Activated naive CD8-positive, alpha-beta T cell treated with anti-CD3 and anti-CD28 coated beads for 36 hours (primary cell): ENCODE measurements around the gene DDI2. TPM values are rescaled to one million over a fixed set of nuclear protein-coding genes. Genes with fewer than 3 reads are reported as not detected.

Source experiments
- DNase-seq: peaks from one replicate; pipeline ENCODE4 v3.0.0; 2021
- H3K27ac Mint-ChIP-seq: one replicate; pipeline ENCODE4 v1.8.0; 2022; ENCODE audit warnings: mild to moderate bottlenecking, moderate library complexity, mixed read lengths
- H3K27me3 Mint-ChIP-seq: one replicate; pipeline ENCODE4 v1.8.0; 2022; ENCODE audit warnings: mild to moderate bottlenecking, mixed read lengths
- H3K36me3 Mint-ChIP-seq: one replicate; pipeline ENCODE4 v1.8.0; 2021; ENCODE audit warnings: mild to moderate bottlenecking, mixed read lengths
- H3K4me1 Mint-ChIP-seq: one replicate; pipeline ENCODE4 v1.8.0; 2021; ENCODE audit warnings: mixed read lengths
- H3K4me3 Mint-ChIP-seq: one replicate; pipeline ENCODE4 v1.8.0; 2022; ENCODE audit warnings: mild to moderate bottlenecking, moderate library complexity, mixed read lengths
- H3K9me3 Mint-ChIP-seq: one replicate; pipeline ENCODE4 v1.8.0; 2022; ENCODE audit warnings: mixed read lengths
- total RNA-seq, 2 experiments: library from RNA; stranded (reverse); gene quantifications; one replicate each; pipeline ENCODE4 v1.2.3, GENCODE V29; 2021

The DDI2 gene
- total RNA-seq, 2 experiments from 2014 or later = 45.4 to 45.9 TPM

- peaks cover 21% of the 10 kb centered on the region for H3K36me3 Mint-ChIP-seq
- peaks cover 65% of the 10 kb centered on the region for H3K4me1 Mint-ChIP-seq
- H3K9me3 Mint-ChIP-seq = no peaks in the 10 kb centered on the region
- no peak overlapping the region for H3K4me3 Mint-ChIP-seq
- DNase-seq = no peak
- no peak overlapping the region for H3K27ac Mint-ChIP-seq
- no peaks in the 10 kb centered on the region for H3K27me3 Mint-ChIP-seq
These were observed 3.8 kb downstream of the DDI2 start for GRCh38 chr1:15620902-15621682.

- H3K27me3 Mint-ChIP-seq = no peaks in the 10 kb centered on the region
- no peak overlapping the region for H3K4me3 Mint-ChIP-seq
- H3K36me3 Mint-ChIP-seq = peaks cover 26% of the 10 kb centered on the region
- H3K27ac Mint-ChIP-seq = no peak overlapping the region
- peaks cover 67% of the 10 kb centered on the region for H3K4me1 Mint-ChIP-seq
- no peaks in the 10 kb centered on the region for H3K9me3 Mint-ChIP-seq
- DNase-seq = no peak
These were observed 4.7 kb downstream of the DDI2 start for GRCh38 chr1:15621975-15622374.

- peaks cover 76% of the 10 kb centered on the region for H3K4me1 Mint-ChIP-seq
- H3K27ac Mint-ChIP-seq = peak overlapping the region; percentile 4
- H3K9me3 Mint-ChIP-seq = no peaks in the 10 kb centered on the region
- H3K27me3 Mint-ChIP-seq = no peaks in the 10 kb centered on the region
- no peak for DNase-seq
- peaks cover 28% of the 10 kb centered on the region for H3K36me3 Mint-ChIP-seq
- no peak overlapping the region for H3K4me3 Mint-ChIP-seq
These were observed 5.6 kb downstream of the DDI2 start for GRCh38 chr1:15622712-15623373.

GRCh38 chr1:15623435-15623834 is 6.2 kb downstream of the DDI2 start:
- Mint-ChIP-seq H3K27me3 (no peaks in the 10 kb centered on the region), H3K36me3 (peaks cover 28% of the 10 kb centered on the region), H3K4me1 (peaks cover 77% of the 10 kb centered on the region), H3K27ac (no peak overlapping the region), H3K9me3 (no peaks in the 10 kb centered on the region), H3K4me3 (no peak overlapping the region)
- DNase-seq = no peak

DNA sequence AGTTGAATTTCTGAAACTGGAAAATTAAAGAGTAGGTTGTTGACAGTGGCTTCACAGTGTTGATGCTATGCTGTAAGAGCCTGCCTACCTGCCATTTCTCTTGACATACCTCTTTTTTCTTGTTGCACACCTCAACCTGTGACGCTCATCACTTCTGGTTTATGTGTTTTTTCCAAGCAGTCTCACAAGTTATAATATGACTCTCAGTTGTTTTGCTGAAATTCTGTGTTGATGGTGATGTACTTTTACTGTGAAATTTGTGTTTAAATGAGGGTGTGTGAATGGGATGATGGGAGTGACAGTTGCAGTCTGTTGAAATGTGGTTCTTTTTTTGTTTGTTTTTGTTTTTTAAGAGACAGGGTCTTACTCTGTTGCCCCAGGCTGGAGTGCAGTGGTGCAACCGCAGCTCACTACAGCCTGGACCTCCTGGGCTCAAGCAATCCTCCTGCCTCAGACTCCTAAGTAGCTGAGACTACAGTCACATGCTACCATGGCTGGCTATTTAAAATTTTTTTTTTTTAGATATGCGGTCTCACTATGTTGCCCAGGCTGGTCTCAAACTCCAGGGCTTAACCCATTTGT is 7.0 kb downstream of the DDI2 start:
- peaks cover 69% of the 10 kb centered on the region for H3K4me1 Mint-ChIP-seq
- DNase-seq = no peak
- no peak overlapping the region for H3K4me3 Mint-ChIP-seq
- peak overlapping the region; percentile 9 for H3K27ac Mint-ChIP-seq
- H3K27me3 Mint-ChIP-seq = no peaks in the 10 kb centered on the region
- H3K36me3 Mint-ChIP-seq = peaks cover 27% of the 10 kb centered on the region
- H3K9me3 Mint-ChIP-seq = no peaks in the 10 kb centered on the region

DNA sequence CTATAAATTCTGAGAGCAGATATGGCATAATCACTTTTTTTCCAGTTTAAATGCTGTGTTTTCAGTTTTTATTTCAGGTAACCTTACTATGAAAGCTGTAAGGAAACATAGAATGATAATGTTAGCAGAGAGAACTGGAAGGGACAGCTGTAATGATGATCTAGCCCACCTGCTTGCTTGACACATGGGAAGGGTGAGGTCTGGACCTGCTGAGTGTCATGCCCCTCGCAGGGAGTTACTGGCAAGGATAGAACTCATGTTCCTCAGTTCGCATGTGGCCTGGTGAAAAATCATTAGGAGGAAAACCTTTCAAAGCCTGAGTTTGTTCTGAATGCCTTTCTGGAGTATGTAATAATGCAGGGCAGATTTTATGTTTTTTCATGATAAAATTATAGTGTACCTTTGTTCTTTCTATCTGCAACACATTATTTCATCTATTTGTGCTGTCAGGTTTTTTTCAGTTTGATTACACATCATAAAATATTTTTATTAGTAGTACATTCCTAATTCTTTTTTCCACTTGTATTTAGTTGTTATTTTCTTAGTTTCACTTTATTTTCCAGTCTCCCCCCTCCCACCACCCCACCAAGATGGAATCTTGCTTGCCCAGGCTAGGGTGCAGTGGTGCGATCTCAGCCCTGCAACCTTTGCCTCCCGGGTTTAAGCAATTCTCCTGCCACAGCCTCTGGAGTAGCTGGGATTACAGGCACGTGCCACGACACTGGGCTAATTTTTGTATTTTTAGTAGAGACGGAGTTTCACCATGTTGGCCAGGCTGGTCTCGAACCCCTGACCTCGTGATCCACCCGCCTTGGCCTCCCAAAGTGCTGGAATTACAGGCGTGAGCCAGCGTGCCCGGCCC is 8.0 kb downstream of the DDI2 start:
- H3K27me3 Mint-ChIP-seq = no peaks in the 10 kb centered on the region
- H3K36me3 Mint-ChIP-seq = peaks cover 29% of the 10 kb centered on the region
- peaks cover 64% of the 10 kb centered on the region for H3K4me1 Mint-ChIP-seq
- H3K9me3 Mint-ChIP-seq = no peaks in the 10 kb centered on the region
- DNase-seq = no peak
- H3K4me3 Mint-ChIP-seq = no peak overlapping the region
- peak overlapping the region; percentile 70 for H3K27ac Mint-ChIP-seq

DNA sequence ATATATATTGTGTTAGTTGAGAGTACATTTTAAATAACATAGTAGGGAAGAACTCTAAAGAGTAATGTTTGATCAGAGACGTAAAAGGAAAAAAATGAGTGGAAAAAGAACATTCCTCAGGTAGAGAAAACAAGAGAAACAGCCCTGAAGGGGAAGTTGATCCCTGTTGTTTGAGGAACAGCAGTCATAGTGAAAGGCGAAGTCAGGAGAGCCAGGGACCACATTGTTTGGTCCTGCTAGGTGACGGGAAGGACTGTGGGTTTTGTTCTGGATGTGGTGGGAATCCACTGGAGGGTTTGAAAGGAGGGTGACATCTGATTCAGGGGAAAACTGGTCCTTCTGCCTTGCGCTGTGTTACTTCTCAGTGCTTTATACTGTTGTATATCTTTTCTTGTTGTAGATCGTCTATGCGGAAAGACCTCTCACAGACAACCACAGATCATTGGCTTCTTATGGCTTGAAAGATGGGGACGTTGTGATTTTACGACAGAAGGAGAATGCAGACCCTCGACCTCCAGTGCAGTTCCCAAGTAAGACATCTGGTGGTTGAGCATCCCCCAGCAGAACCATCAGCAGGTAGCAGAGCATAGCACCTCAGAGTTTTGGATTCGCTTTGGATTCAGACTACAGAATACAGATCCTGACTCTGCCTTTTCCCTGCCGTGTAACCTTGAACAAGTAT is 9.2 kb downstream of the DDI2 start:
- peak overlapping the region; percentile 32 for H3K27ac Mint-ChIP-seq
- H3K4me3 Mint-ChIP-seq = no peak overlapping the region
- H3K9me3 Mint-ChIP-seq = no peaks in the 10 kb centered on the region
- no peaks in the 10 kb centered on the region for H3K27me3 Mint-ChIP-seq
- DNase-seq = no peak
- H3K4me1 Mint-ChIP-seq = peaks cover 55% of the 10 kb centered on the region
- H3K36me3 Mint-ChIP-seq = peaks cover 34% of the 10 kb centered on the region

- Mint-ChIP-seq H3K4me3 (no peak overlapping the region), H3K4me1 (peaks cover 45% of the 10 kb centered on the region), H3K36me3 (peaks cover 40% of the 10 kb centered on the region), H3K9me3 (no peaks in the 10 kb centered on the region), H3K27ac (peak overlapping the region; percentile 81), H3K27me3 (no peaks in the 10 kb centered on the region)
- DNase-seq = peak; percentile 11
These were observed 10.2 kb downstream of the DDI2 start for GRCh38 chr1:15627343-15627988.

DNA sequence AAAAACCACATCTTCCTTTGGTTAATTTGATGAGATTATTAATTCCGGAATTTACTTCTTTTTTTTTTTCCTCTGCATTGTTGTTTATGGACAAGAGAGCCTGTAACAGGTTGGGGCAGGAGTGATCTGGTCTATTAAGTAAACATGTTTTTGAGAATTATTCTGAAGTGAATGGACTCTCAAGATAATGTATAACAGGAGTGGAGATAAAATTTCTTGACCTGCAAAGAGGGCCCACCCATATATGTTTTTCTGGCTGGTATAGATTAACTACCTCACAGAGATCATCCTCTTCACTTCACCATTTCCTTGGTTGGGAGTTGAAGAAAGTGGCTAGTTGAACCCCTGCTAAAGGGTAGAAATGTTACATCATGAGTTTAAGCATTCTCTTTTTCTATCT is 10.7 kb downstream of the DDI2 start:
- DNase-seq = no peak
- Mint-ChIP-seq H3K9me3 (no peaks in the 10 kb centered on the region), H3K36me3 (peaks cover 37% of the 10 kb centered on the region), H3K27me3 (no peaks in the 10 kb centered on the region), H3K4me3 (no peak overlapping the region), H3K4me1 (peaks cover 41% of the 10 kb centered on the region), H3K27ac (peak overlapping the region; percentile 81)

- no peak overlapping the region for H3K4me3 Mint-ChIP-seq
- no peaks in the 10 kb centered on the region for H3K9me3 Mint-ChIP-seq
- H3K36me3 Mint-ChIP-seq = peaks cover 43% of the 10 kb centered on the region
- H3K27me3 Mint-ChIP-seq = no peaks in the 10 kb centered on the region
- no peaks in the 10 kb centered on the region for H3K4me1 Mint-ChIP-seq
- H3K27ac Mint-ChIP-seq = no peak overlapping the region
- DNase-seq = no peak
These were observed 16.6 kb downstream of the DDI2 start for GRCh38 chr1:15633756-15634420.

GRCh38 chr1:15636436-15636835 is 19.2 kb downstream of the DDI2 start:
- Mint-ChIP-seq H3K27me3 (no peaks in the 10 kb centered on the region), H3K9me3 (no peaks in the 10 kb centered on the region), H3K4me3 (no peak overlapping the region), H3K36me3 (peaks cover 27% of the 10 kb centered on the region), H3K27ac (no peak overlapping the region), H3K4me1 (no peaks in the 10 kb centered on the region)
- DNase-seq = no peak

DNA sequence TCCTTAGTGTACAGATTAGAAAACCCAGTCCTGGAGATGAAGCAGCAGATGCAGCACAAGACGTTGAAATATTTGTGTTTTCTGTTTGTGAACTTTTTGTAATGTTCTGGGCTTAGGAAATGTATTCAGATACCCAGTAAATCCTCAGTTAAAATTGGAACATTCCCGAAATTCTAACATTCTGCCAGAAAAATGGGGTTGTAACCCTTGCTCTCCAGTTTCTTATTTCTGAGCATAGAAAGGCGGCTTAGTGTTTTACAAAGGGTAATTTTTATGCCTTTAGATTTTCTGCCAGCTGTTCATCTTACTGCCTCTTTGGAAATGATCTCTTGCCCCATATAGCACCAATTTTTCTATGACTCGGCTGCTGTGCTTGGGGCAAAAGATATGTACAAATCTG is 20.6 kb downstream of the DDI2 start:
- no peaks in the 10 kb centered on the region for H3K9me3 Mint-ChIP-seq
- H3K27ac Mint-ChIP-seq = no peak overlapping the region
- no peaks in the 10 kb centered on the region for H3K27me3 Mint-ChIP-seq
- no peak overlapping the region for H3K4me3 Mint-ChIP-seq
- no peak for DNase-seq
- no peaks in the 10 kb centered on the region for H3K4me1 Mint-ChIP-seq
- H3K36me3 Mint-ChIP-seq = peaks cover 26% of the 10 kb centered on the region

GRCh38 chr1:15639262-15639661 is 22.0 kb downstream of the DDI2 start:
- no peaks in the 10 kb centered on the region for H3K9me3 Mint-ChIP-seq
- peaks cover 28% of the 10 kb centered on the region for H3K36me3 Mint-ChIP-seq
- no peak overlapping the region for H3K4me3 Mint-ChIP-seq
- H3K27me3 Mint-ChIP-seq = no peaks in the 10 kb centered on the region
- no peak overlapping the region for H3K27ac Mint-ChIP-seq
- DNase-seq = no peak
- H3K4me1 Mint-ChIP-seq = no peaks in the 10 kb centered on the region

GRCh38 chr1:15639931-15640330 is 22.7 kb downstream of the DDI2 start:
- no peak overlapping the region for H3K4me3 Mint-ChIP-seq
- no peaks in the 10 kb centered on the region for H3K9me3 Mint-ChIP-seq
- no peaks in the 10 kb centered on the region for H3K27me3 Mint-ChIP-seq
- DNase-seq = no peak
- no peak overlapping the region for H3K27ac Mint-ChIP-seq
- H3K4me1 Mint-ChIP-seq = no peaks in the 10 kb centered on the region
- H3K36me3 Mint-ChIP-seq = peaks cover 29% of the 10 kb centered on the region
